ACHN (cell line): ENCODE results near the gene TEP1.
A peak's percentile ranks its signal among the peaks of the same experiment; 100 is the strongest.

Experiments
- DNase-seq: peaks from one replicate; pipeline ENCODE4 v3.0.0-alpha.2; 2015
- in situ Hi-C: cut with HindIII; loops from 2 replicates; pipeline ENCODE4 v1.10.0; 2017; ENCODE audit warnings: low sequenced_read_pairs, low pct_ligation_motif_present, low pct_unique_long_range_greater_than_20kb

The TEP1 gene

GRCh38 chr14:20403521-20403920 is 9.8 kb downstream of the TEP1 start:
- in situ Hi-C loops, result no loop called here
- no peak for DNase-seq

- in situ Hi-C loops, result no loop called here
- peak; percentile 11 for DNase-seq
These were observed 12.2 kb downstream of the TEP1 start for GRCh38 chr14:20400965-20401593.

- no peak for DNase-seq
- in situ Hi-C loops, result no loop called here
These were observed 12.7 kb downstream of the TEP1 start for GRCh38 chr14:20400589-20400964.

- in situ Hi-C loops, result no loop called here
- no peak for DNase-seq
These were observed 15.8 kb downstream of the TEP1 start for GRCh38 chr14:20397511-20397910.

- in situ Hi-C loops, result no loop called here
- no peak for DNase-seq
These were observed 21.8 kb downstream of the TEP1 start for GRCh38 chr14:20391505-20391904.

GRCh38 chr14:20388159-20388558 is 25.1 kb downstream of the TEP1 start:
- DNase-seq, result no peak
- in situ Hi-C loops, result no loop called here

- no peak for DNase-seq
- in situ Hi-C loops, result no loop called here
These were observed 25.7 kb downstream of the TEP1 start for GRCh38 chr14:20387576-20387975.

- DNase-seq, result no peak
- in situ Hi-C loops, result no loop called here
These were observed 26.9 kb downstream of the TEP1 start for GRCh38 chr14:20386276-20386855.

GRCh38 chr14:20384886-20385285 is 28.4 kb downstream of the TEP1 start:
- in situ Hi-C loops, result no loop called here
- no peak for DNase-seq

GRCh38 chr14:20384321-20384720 is 29.0 kb downstream of the TEP1 start:
- no peak for DNase-seq
- in situ Hi-C loops, result no loop called here

GRCh38 chr14:20383636-20384035 is 29.7 kb downstream of the TEP1 start:
- DNase-seq, result no peak

GRCh38 chr14:20383032-20383431 is 30.3 kb downstream of the TEP1 start:
- DNase-seq, result no peak
- in situ Hi-C loops, result no loop called here

More at GRCh38 chr14:20383636-20384035, 29.7 kb downstream of the TEP1 start:
- in situ Hi-C loops, result no loop called here

GRCh38 chr14:20382526-20382925 is 30.8 kb downstream of the TEP1 start:
- DNase-seq, result no peak
- in situ Hi-C loops, result no loop called here

- DNase-seq, result no peak
- in situ Hi-C loops, result no loop called here
These were observed 32.0 kb downstream of the TEP1 start for GRCh38 chr14:20381341-20381740.

GRCh38 chr14:20380681-20381080 is 32.6 kb downstream of the TEP1 start:
- DNase-seq, result no peak
- in situ Hi-C loops, result no loop called here

GRCh38 chr14:20379743-20380142 is 33.6 kb downstream of the TEP1 start:
- in situ Hi-C loops, result no loop called here
- no peak for DNase-seq

- DNase-seq, result no peak
- in situ Hi-C loops, result no loop called here
These were observed 36.1 kb downstream of the TEP1 start for GRCh38 chr14:20377171-20377570.

- DNase-seq, result no peak
- in situ Hi-C loops, result no loop called here
These were observed 37.2 kb downstream of the TEP1 start for GRCh38 chr14:20376071-20376588.

- DNase-seq, result no peak
- in situ Hi-C loops, result no loop called here
These were observed 37.8 kb downstream of the TEP1 start for GRCh38 chr14:20375471-20375870.

GRCh38 chr14:20372796-20373195 is 40.5 kb downstream of the TEP1 start:
- in situ Hi-C loops, result no loop called here

More at GRCh38 chr14:20372796-20373195, 40.5 kb downstream of the TEP1 start:
- DNase-seq, result no peak
